HAP-1 (cell line): Measurements from ENCODE around the gene FBXL15.
"Not testable (repeated sequence)": the region's sequence is repeated elsewhere in the genome, so short reads cannot be mapped to it uniquely, and the experiment has no call there.

Experiments used
- DNase-seq, 2 experiments: peaks; one replicate each; pipeline ENCODE4 v3.0.0-alpha.2; 2016 to 2020; ENCODE audit warnings: low spot score in 2 of 2
- H3K27me3 ChIP-seq: fragments of 250-450 bp; sonication (Bioruptor Pico); 2 replicates; pipeline ENCODE4 v1.5.1; 2020; ENCODE audit warnings: low read depth, mild to moderate bottlenecking, moderate library complexity
- H3K36me3 ChIP-seq: fragments of 250-450 bp; sonication (Bioruptor Pico); replicated peaks from 2 replicates; pipeline ENCODE4 v1.5.1; 2020; ENCODE audit warnings: mild to moderate bottlenecking
- H3K4me1 ChIP-seq: fragments of 250-450 bp; sonication (Bioruptor Pico); 2 replicates; pipeline ENCODE4 v1.5.1; 2020; ENCODE audit warnings: mild to moderate bottlenecking
- H3K4me3 ChIP-seq: fragments of 250-450 bp; sonication (Bioruptor Pico); 2 replicates; pipeline ENCODE4 v1.5.1; 2020; ENCODE audit warnings: mild to moderate bottlenecking, moderate library complexity
- H3K9me3 ChIP-seq: fragments of 250-450 bp; sonication (Bioruptor Pico); 2 replicates; pipeline ENCODE4 v1.5.1; 2020; ENCODE audit warnings: mild to moderate bottlenecking, moderate library complexity
- in situ Hi-C: fragments of 300-500 bp; cut with MboI; formaldehyde crosslinking; loops from 3 replicates; pipeline ENCODE4 v1.14.3; 2020; ENCODE audit warnings: low sequenced_read_pairs, inconsistent platforms, mixed read lengths

FBXL15 gene

DNA sequence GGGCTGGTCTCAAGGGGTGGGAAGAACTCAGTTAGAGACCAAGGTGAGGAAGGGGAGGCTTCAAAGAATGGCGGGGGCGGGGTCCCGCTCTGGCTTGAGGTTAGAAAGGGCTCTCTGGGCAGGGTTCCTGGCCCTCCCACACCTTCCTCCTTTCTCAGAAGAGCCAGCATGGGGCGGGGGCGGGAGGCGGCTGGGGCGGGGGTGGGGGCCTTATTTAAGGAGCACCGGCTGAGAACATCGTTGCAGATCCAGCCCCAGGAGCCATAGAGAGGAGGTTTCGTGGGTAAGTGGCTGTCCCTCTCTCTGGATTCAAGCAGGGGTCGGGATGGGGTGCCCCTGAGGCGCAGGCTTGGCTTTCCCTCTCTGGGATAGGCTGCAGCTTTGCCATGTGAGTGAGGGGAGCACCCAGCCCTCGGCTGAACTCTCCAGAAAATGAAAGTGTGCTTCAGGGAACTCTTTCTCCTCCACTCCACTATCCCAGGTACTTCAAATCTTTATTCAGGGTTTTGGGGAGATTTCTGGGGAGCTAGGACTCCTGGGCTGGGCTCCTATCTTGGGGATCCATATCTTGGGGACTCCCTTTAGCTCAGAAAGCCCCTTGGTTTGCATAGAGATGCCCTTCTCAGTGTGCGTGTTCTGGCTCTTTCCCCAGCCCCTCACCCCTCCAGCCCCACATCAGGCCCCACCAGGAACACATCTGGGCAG lies 15.0 kb downstream of the FBXL15 start:
- in situ Hi-C loops, result no loop called here
- Histone ChIP-seq H3K4me1 (no peaks in the 10 kb centered on the region), H3K9me3 (no peaks in the 10 kb centered on the region), H3K4me3 (no peak overlapping the region), H3K36me3 (no peaks in the 10 kb centered on the region; the same call in 1 of the 2 replicates), H3K27me3 (peaks cover 2% of the 10 kb centered on the region; the same call in 1 of the 2 replicates)
- no peak for DNase-seq

DNA sequence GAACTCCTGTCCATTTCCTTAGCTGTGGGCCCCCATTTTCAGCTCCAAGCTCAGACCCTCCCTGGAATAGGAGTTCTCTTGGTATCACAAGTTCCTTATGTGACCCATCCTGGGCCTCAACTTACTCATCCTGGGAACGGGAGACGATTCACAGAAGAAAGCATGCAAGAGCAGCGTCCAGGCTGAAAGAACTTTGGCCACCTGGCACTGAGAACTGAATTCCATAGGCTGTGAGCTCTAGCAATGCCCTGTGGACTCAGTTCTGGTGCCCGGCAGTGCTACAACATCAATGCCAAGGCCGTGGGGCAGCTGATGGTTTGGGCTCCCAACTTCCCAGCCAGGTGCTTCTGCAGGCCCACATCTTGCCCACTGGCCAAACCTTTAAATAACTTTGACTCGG lies 15.7 kb downstream of the FBXL15 start:
- Histone ChIP-seq H3K4me3 (no peak overlapping the region), H3K9me3 (no peaks in the 10 kb centered on the region), H3K36me3 (no peaks in the 10 kb centered on the region; the same call in 1 of the 2 replicates), H3K27me3 (peaks cover 2% of the 10 kb centered on the region; the same call in 1 of the 2 replicates), H3K4me1 (no peaks in the 10 kb centered on the region)
- in situ Hi-C loops, result no loop called here
- DNase-seq, result no peak

DNA sequence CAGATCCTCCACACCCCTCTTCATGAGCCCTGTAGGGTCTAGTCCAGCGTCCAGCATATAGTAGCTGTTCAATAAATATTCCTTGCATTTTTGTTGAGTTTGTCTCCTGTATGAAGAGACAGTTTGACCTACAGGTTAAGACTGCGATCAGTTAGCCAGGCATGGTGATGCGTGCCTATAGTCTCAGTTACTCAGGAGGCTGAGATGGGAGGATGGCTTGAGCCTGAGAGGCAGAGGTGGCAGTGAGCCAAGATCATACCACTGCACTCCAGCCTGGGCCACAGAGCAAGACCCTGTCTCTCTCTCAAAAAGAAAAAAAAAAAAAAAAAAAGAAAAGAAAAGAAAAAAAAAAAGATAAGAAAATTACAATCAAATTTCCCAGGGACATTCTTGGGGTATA lies 16.9 kb downstream of the FBXL15 start:
- Histone ChIP-seq H3K27me3 (peaks cover 2% of the 10 kb centered on the region; the same call in 1 of the 2 replicates), H3K4me1 (no peaks in the 10 kb centered on the region), H3K9me3 (no peaks in the 10 kb centered on the region), H3K36me3 (no peaks in the 10 kb centered on the region), H3K4me3 (no peak overlapping the region)
- in situ Hi-C loops, result no loop called here
- no peak for DNase-seq

DNA sequence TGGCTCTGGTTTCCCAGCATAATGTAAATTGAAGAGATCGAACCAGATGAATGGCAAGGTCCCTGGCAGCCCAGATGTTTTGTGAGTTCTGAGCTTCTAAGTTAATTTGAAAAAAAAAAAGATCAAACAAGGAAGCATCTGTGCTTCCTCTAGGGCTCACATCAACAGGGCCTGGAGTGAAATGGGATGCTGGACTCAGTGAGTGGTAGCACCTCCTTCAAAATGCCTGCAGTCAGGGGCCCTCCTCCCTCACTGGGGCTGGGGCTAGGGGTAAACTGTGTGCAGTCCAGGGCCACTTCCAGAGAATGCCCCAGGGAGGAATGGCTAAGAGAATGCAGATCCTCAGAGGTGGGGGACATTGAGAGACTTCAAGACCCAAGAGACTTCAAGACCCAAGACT lies 17.7 kb downstream of the FBXL15 start:
- in situ Hi-C loops, result no loop called here
- H3K4me1 ChIP-seq, result no peaks in the 10 kb centered on the region
- no peaks in the 10 kb centered on the region for H3K9me3 ChIP-seq
- no peak for DNase-seq
- H3K36me3 ChIP-seq, result no peaks in the 10 kb centered on the region
- peaks cover 2% of the 10 kb centered on the region; the same call in 1 of the 2 replicates for H3K27me3 ChIP-seq
- H3K4me3 ChIP-seq, result no peak overlapping the region

DNA sequence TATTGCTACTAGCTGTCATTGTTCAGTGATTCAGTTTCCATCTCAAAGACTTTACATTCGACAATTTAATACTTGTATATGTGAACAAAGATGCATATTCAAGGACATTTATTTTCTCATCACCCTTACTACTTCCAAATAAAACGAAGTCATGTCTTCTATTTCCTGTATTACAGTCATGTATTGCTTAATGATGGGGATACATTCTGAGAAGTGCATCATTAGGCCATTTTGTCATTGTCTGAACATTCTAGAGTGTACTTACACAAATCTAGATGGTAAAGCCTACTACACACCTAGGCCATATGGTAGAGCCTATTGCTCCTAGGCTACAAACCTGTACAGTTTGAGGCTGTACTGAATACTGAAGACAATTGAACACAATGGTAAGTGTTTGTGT lies 24.2 kb downstream of the FBXL15 start:
- Histone ChIP-seq H3K27me3 (no peaks in the 10 kb centered on the region), H3K4me3 (no peak overlapping the region), H3K9me3 (no peaks in the 10 kb centered on the region), H3K36me3 (no peaks in the 10 kb centered on the region), H3K4me1 (peaks cover 3% of the 10 kb centered on the region)
- DNase-seq, result no peak
- in situ Hi-C loops, result no loop called here

DNA sequence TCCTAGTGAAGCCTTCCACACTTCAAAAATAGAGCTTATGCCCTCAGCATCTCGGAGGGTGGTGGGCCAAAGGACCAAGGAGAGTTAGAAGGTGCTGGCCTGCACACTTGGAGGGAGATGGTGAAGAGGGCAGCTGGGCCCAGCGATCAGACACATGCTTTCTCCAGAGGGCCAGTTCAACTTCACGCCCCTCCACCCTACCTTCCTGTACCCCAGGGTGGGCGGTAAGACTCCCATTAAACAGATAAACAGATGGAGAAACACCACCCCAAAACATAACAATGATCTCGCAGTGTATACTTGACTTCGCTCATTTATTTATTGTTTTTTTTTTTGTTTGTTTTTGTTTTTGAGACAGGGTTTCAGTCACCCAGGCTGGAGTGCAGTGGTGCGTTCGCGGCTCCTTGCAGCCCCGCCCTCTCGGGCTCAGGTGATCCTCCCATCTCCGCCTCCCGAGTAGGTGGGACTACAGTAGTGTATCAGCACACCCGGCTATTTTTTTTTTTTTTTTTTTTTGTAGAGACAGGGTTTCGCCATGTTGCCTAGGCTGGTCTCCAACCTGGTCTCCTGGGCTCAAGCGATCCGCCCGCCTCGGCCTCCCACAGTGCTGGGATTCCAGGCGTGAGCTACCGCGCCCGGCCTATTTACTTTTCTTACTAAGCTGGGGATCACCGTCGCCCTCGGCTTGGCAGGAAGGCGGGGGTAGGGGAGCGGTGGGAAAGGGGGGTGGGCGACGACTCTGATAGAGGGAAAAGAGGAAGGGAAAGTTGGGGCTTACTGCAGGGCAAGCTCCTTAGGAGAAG lies 28.9 kb downstream of the FBXL15 start:
- peaks cover 12% of the 10 kb centered on the region for H3K4me1 ChIP-seq
- H3K36me3 ChIP-seq, result peaks cover 19% of the 10 kb centered on the region
- in situ Hi-C loops, result no loop called here
- DNase-seq, result peak; percentile 62 to 90
- peak overlapping the region; percentile 70 for H3K4me3 ChIP-seq
- H3K27me3 ChIP-seq, result no peaks in the 10 kb centered on the region
- H3K9me3 ChIP-seq, result no peaks in the 10 kb centered on the region

DNA sequence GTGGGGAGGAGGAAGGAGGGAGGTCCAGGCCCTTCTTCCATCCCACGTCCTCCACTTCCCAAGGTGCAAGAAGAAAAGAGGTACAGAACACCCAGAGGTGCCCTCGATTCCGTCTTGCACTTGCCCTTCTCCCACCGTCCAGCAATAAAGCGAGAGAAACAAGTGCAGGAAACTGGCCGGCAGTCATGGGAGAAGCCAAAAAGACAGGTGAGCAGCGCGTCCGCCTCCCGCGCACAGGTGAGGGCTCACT lies 29.4 kb downstream of the FBXL15 start:
- no peaks in the 10 kb centered on the region for H3K27me3 ChIP-seq
- in situ Hi-C loops, result no loop called here

DNA sequence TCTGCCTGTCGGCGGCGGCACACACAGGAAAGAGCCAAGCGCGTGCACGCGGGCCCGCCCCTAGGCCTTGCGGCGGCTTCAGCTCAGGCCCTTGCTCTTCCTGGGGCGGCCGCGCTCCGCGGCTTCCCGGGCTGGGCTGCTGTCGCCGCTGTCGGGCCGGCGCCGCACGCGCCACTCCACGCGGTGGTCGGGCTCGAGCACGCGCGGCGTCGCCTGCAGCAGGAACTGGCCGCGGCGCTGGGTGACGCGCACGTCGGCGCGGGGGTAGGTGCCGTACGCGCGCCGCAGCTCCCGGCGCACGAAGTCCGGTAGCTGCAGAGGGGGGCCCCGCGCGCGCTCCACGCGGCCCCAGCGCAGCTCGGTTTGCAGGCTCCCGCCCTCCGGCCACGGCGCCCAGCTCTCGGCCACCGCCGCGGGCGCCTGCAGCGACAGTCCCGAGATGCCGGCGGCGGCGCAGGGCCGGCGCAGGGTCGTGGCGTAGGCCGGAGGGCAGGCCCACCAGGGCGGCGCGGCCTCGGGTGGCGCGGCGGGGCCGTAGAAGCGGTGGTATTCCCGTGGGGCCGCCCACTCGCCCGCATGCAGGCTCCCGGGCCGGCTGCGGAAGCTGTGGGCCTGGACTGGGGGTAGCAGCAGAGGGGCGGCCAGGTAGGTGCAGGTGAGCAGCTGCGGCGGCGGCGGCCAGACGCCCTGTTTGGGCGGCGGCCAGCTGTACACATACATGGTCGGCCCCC lies 29.9 kb downstream of the FBXL15 start:
- in situ Hi-C loops, result no loop called here
- DNase-seq, result peak; percentile 73 to 83
- Histone ChIP-seq H3K9me3 (no peaks in the 10 kb centered on the region), H3K4me3 (peak overlapping the region; percentile 70), H3K36me3 (peaks cover 27% of the 10 kb centered on the region), H3K27me3 (no peaks in the 10 kb centered on the region), H3K4me1 (peaks cover 18% of the 10 kb centered on the region)

More for the DNA sequence above, 29.4 kb downstream of the FBXL15 start:
- Histone ChIP-seq H3K9me3 (no peaks in the 10 kb centered on the region), H3K36me3 (peaks cover 22% of the 10 kb centered on the region), H3K4me1 (peaks cover 17% of the 10 kb centered on the region), H3K4me3 (peak overlapping the region; percentile 70)
- no peak for DNase-seq

DNA sequence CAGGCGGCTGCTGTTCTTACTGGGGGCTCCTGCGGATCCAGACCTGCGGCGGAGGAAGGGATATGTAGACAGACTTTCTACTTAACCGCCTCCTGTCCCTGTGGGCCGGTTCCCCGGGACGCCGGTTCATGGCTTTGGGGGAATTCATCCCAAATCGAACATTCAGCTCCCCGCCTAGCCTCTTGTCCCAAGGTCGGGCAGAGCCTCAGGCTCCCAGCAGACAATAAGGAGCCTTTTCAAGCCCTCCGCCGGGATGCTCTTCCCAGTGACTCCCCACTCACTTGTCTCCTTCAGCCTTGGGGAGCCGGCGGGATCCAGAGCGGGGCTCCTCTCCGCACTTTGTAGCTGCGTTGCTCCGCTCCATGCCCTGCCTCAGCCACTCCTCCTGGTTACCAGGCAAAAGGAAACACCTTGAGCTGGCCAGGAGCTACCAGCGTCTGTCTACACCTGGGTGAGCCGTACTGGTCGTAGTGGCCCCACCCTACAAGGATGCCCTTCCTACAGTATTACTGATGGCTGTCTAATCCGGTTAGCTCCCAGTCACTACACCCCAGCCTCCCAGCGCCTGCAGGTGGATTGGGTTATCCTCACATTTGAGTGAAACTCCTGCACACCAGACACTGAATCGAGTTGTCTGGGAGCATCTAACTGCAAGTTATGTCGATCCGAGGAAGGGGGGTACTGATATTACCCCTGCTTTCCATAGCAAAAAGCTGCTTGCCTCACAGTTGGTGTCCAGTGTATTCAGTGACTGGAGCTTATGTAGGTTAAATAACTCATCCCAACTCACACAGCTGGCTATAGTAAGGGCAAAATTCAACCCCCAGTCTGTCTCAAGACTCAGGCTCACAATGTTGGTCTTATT lies 30.7 kb downstream of the FBXL15 start, which contains the start of gene C10orf95:
TSS of gene C10orf95 (minus strand) at position 439 of the 865 bp plus-strand sequence. CDS start 450 bp downstream, outside the sequence.
- peaks cover 18% of the 10 kb centered on the region for H3K4me1 ChIP-seq
- peaks cover 35% of the 10 kb centered on the region for H3K36me3 ChIP-seq
- no peaks in the 10 kb centered on the region for H3K27me3 ChIP-seq
- peak; percentile 9 to 34 for DNase-seq
- peak within 1 kb of the TSS; percentile 70 for H3K4me3 ChIP-seq
- no peaks in the 10 kb centered on the region for H3K9me3 ChIP-seq
- in situ Hi-C loops, result no loop called here

DNA sequence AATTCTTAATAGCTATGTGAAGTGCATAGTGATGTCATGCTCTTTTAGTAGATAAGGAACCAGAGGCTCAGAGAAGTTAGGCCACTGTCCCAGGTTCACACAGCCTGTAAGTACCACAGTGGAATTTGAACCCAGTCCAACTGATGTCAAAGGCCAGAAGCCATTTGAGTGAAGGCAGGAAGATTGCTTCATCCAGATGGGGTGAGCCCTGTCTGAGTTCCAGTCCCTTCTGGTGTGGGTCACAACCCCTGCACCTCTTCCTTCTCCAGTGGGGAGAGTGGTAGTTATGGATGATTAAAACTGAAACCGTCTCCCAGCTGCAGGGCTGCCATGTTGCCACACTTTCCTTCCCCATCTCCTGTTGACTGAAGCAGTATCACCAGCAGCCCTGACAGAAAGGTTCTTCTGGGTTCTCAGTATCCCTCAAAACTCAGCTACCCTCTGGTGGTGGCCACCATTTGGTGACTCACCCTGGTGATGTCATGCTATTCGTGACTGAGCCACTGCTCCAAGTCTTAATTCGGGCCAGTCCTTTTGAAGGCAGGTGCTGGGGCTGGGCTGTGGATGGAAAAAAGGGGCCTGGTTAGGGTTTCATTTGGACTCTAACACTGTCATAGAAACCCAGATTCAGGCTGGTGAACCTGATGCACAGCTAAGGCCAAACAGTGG lies 32.2 kb downstream of the FBXL15 start:
- Histone ChIP-seq H3K27me3 (no peaks in the 10 kb centered on the region), H3K36me3 (peaks cover 38% of the 10 kb centered on the region), H3K9me3 (no peaks in the 10 kb centered on the region), H3K4me3 (no peak overlapping the region), H3K4me1 (peaks cover 18% of the 10 kb centered on the region)
- no peak for DNase-seq
- in situ Hi-C loops, result no loop called here

DNA sequence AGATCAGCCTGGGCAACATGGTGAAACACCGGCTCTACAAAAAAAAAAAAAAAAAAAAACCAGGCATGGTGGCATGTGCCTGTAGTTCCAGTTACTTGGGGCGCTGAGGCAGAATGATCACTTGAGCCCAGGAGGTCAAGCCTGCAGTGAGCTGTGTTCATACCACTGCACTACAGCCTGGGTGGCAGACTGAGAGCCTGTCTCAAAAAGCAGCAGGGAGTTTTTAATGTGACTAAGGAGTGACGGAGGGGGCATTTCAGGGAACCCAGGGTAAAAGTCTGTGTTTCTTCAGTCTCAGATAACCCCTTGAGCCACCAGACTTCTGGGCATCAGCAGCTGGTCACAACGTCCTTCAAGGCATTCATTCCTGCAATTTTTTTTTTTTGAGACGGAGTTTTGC lies 32.9 kb downstream of the FBXL15 start:
- H3K36me3 ChIP-seq, result peaks cover 38% of the 10 kb centered on the region
- no peaks in the 10 kb centered on the region for H3K9me3 ChIP-seq
- peaks cover 18% of the 10 kb centered on the region for H3K4me1 ChIP-seq
- DNase-seq, result no peak
- in situ Hi-C loops, result no loop called here
- no peaks in the 10 kb centered on the region for H3K27me3 ChIP-seq
- no peak overlapping the region for H3K4me3 ChIP-seq

DNA sequence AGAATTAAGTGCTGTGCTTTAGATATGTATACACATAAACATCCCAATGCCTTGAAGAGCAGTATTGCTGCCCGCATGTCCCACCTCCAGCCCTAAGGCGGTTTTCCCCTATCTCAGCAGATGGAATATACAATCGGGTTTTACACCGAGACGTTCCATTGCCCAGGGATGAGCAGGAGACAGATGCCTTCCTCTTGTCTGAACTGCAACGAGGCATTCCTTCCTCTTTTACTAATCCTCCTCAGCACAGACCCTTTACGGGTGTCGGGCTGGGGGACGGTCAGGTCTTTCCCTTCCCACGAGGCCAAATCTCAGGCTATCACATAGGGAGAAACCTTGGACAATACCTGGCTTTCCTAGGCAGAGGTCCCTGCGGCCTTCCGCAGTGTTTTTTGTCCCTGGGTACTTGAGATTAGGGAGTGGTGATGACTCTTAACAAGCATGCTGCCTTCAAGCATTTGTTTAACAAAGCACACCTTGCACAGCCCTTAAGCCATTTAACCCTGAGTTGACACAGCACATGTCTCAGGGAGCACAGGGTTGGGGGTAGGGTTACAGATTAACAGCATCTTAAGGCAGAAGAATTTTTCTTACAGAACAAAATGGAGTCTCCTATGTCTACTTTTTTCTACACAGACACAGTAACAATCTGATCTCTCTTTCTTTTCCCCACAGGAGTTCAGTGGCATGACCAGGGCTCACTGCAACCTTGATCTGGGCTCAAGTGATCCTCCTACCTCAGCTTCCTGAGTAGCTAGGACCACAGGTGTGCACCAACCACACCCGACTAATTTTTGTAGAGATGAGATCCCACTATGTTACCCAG lies 34.2 kb downstream of the FBXL15 start:
- H3K9me3 ChIP-seq, H3K27me3 ChIP-seq, DNase-seq, in situ Hi-C loops, H3K4me3 ChIP-seq: not testable (repeated sequence)
- Histone ChIP-seq H3K4me1 (peaks cover 15% of the 10 kb centered on the region), H3K36me3 (peaks cover 38% of the 10 kb centered on the region)
